HCT116 (cell line): ENCODE results near the gene MIPEP.

Experiments
- EZH2 ChIP-seq: fragments of 200-600 bp; sonication (generic); IDR thresholded peaks from 2 replicates; pipeline ENCODE4 v1.6.1; 2017; ENCODE audit warnings: antibody characterized with exemption, mixed run types
- EZH2phosphoT487 ChIP-seq: fragments of 200-600 bp; IDR thresholded peaks from 2 replicates; pipeline ENCODE4 v1.6.1; 2018; ENCODE audit warnings: antibody characterized with exemption, borderline replicate concordance
- POLR2A ChIP-seq: IDR thresholded peaks from 2 replicates; pipeline ENCODE4 v1.7.0; 2011; ENCODE audit warnings: borderline replicate concordance; ENCODE audit not compliant: insufficient read depth, insufficient read length; ENCODE audit errors: extremely low read depth
- POLR2AphosphoS5 ChIP-seq: IDR thresholded peaks from 2 replicates; pipeline ENCODE4 v1.6.1; 2011; ENCODE audit warnings: mild to moderate bottlenecking, low read depth, low read length, moderate library complexity
- TF ChIP-seq, protein P1 (sequence below): IDR thresholded peaks from 2 replicates; pipeline ENCODE4 v1.6.1; 2011; ENCODE audit warnings: mild to moderate bottlenecking, low read length, moderate library complexity; ENCODE audit not compliant: insufficient replicate concordance; ENCODE audit errors: extremely low read depth

DNA sequence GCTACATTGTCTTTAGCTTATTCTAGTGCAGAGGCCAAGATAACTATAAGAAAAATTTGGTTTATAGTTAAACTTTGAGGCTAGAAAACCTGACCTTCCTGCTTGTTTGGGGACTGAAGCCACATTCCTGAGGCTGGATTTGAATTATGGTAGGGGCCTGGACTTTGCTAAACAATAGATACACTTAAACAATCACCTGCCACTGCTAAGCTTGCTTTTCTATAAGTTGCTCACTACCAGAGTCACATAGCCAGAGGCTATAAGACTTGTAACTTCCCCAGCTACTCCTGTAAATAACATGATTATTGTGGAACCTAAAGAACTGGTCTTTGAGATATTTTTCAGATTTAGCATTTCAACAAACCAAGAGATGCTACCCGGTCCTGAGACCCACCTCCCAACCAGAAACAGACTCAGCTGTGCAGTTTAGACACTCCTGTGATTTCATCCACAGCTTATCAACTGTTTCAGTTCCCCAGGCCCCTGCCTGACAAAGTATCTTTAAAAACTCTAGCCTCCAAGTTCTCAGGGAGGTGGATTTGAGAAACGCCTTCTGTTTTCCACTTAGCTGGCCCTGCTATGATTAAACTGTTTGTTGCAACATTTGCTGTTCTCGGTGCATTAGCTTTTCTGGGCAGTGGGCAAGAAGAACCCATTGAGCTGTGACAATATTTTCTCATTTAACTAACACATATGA is 77.7 kb downstream of the MIPEP start:
- TF ChIP-seq EZH2phosphoT487 (no peak), POLR2A (no peak), EZH2 (no peak), POLR2AphosphoS5 (no peak)
- TF ChIP-seq, protein P1, sequence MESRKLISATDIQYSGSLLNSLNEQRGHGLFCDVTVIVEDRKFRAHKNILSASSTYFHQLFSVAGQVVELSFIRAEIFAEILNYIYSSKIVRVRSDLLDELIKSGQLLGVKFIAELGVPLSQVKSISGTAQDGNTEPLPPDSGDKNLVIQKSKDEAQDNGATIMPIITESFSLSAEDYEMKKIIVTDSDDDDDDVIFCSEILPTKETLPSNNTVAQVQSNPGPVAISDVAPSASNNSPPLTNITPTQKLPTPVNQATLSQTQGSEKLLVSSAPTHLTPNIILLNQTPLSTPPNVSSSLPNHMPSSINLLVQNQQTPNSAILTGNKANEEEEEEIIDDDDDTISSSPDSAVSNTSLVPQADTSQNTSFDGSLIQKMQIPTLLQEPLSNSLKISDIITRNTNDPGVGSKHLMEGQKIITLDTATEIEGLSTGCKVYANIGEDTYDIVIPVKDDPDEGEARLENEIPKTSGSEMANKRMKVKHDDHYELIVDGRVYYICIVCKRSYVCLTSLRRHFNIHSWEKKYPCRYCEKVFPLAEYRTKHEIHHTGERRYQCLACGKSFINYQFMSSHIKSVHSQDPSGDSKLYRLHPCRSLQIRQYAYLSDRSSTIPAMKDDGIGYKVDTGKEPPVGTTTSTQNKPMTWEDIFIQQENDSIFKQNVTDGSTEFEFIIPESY: no peak
